PC-3 (cell line): ENCODE results near the gene HDAC9. TPM values are rescaled to one million over a fixed set of nuclear protein-coding genes. Genes with fewer than 3 reads are reported as not detected.

Source experiments
- ATAC-seq: fragments of 200-7000 bp; cut with Tn5 transposase; 2 replicates; pipeline ENCODE4 v1.9.1; 2020; ENCODE audit warnings: mild to moderate bottlenecking, moderate library complexity
- BruUV-seq: library from RNA; stranded (reverse); fragments of 400-500 nt; replicated peaks from 2 replicates; lab custom pipeline; 2021; lab: Mats Ljungman, UMichigan
- CTCF ChIA-PET: fragments of 300-600 bp; sonication (Branson Sonifier 250); formaldehyde crosslinking; loops from one replicate; lab custom pipeline; 2022; ENCODE audit warnings: antibody characterized with exemption; lab: Charles Lee
- POLR2A ChIA-PET: fragments of 300-600 bp; sonication (Branson Sonifier 250); formaldehyde crosslinking; loops from one replicate; lab custom pipeline; 2022; ENCODE audit warnings: antibody characterized with exemption; ENCODE audit not compliant: unreplicated experiment; lab: Charles Lee
- DNase-seq: peaks from one replicate; pipeline ENCODE4 v3.0.0-alpha.2; 2015
- H2AFZ ChIP-seq: fragments of 300-600 bp; sonication (generic); 2 replicates; pipeline ENCODE4 v1.6.0; 2016; ENCODE audit warnings: antibody characterized with exemption, low read length
- H3F3A ChIP-seq: fragments of 300-600 bp; sonication (generic); one replicate; pipeline ENCODE4 v1.6.0; 2017; ENCODE audit warnings: antibody characterized with exemption, low read length, control low read depth, mild to moderate bottlenecking; ENCODE audit not compliant: unreplicated experiment
- H3K27ac ChIP-seq: fragments of 300-600 bp; sonication (generic); 2 replicates; pipeline ENCODE4 v1.5.1; 2016; ENCODE audit warnings: mild to moderate bottlenecking, low read length
- H3K27me3 ChIP-seq: fragments of 300-600 bp; sonication (generic); 2 replicates; pipeline ENCODE4 v1.6.1; 2016; ENCODE audit warnings: low read length, mixed read lengths
- H3K36me3 ChIP-seq: fragments of 300-600 bp; sonication (generic); 2 replicates; pipeline ENCODE4 v1.6.1; 2016; ENCODE audit warnings: low read depth, mixed run types, low read length, mixed read lengths
- H3K4me1 ChIP-seq: fragments of 300-600 bp; sonication (generic); 2 replicates; pipeline ENCODE4 v1.5.1; 2016; ENCODE audit warnings: low read length; ENCODE audit not compliant: insufficient read depth
- H3K4me2 ChIP-seq: fragments of 300-600 bp; sonication (generic); 2 replicates; pipeline ENCODE4 v1.6.0; 2016; ENCODE audit warnings: low read length
- H3K4me3 ChIP-seq: fragments of 300-600 bp; sonication (generic); 2 replicates; pipeline ENCODE4 v1.5.1; 2016; ENCODE audit warnings: mild to moderate bottlenecking, low read length, mixed read lengths
- H3K79me2 ChIP-seq: fragments of 300-600 bp; sonication (generic); 2 replicates; pipeline ENCODE4 v1.6.1; 2017; ENCODE audit warnings: low read length, mixed read lengths
- H3K9ac ChIP-seq: fragments of 300-600 bp; sonication (generic); 2 replicates; pipeline ENCODE4 v1.6.0; 2016; ENCODE audit warnings: mild to moderate bottlenecking, low read length
- H3K9me2 ChIP-seq: fragments of 300-600 bp; sonication (generic); replicated peaks from 2 replicates; pipeline ENCODE4 v1.6.1; 2016; ENCODE audit warnings: mixed run types, low read length, mixed read lengths
- H3K9me3 ChIP-seq: fragments of 300-600 bp; sonication (generic); 2 replicates; pipeline ENCODE4 v1.6.1; 2016; ENCODE audit warnings: low read length, mixed read lengths
- H4K20me1 ChIP-seq: fragments of 300-600 bp; sonication (generic); 2 replicates; pipeline ENCODE4 v1.6.1; 2016; ENCODE audit warnings: low read length, mixed read lengths
- EZH2 ChIP-seq: fragments of 300-600 bp; sonication (generic); IDR thresholded peaks from one replicate; pipeline ENCODE4 v1.6.1; 2017; ENCODE audit warnings: antibody characterized with exemption, mild to moderate bottlenecking, low read length; ENCODE audit not compliant: unreplicated experiment
- EZH2phosphoT487 ChIP-seq: fragments of 300-600 bp; sonication (generic); IDR thresholded peaks from 2 replicates; pipeline ENCODE4 v1.6.1; 2018; ENCODE audit warnings: mild to moderate bottlenecking, antibody characterized with exemption, low read length, borderline replicate concordance
- intact Hi-C: fragments of 100-400 bp; cut with micrococcal nuclease; formaldehyde crosslinking; loops from 2 replicates; pipeline ENCODE4 v1.9.0; 2023
- total RNA-seq: library from RNA; depleted of rRNA; stranded (reverse); fragments of >200 nt; gene quantifications from 2 replicates; pipeline ENCODE4 v1.2.3, GENCODE V29; 2014
- TF ChIP-seq, protein P1 (sequence below): fragments of 300-600 bp; sonication (generic); conservative IDR thresholded peaks from 2 replicates; pipeline ENCODE4 v1.5.1; 2017; ENCODE audit warnings: antibody characterized with exemption, low read depth, mild to moderate bottlenecking, low read length

The HDAC9 gene
- total RNA-seq, 1 experiment from 2014 or later: 7.8 TPM

DNA sequence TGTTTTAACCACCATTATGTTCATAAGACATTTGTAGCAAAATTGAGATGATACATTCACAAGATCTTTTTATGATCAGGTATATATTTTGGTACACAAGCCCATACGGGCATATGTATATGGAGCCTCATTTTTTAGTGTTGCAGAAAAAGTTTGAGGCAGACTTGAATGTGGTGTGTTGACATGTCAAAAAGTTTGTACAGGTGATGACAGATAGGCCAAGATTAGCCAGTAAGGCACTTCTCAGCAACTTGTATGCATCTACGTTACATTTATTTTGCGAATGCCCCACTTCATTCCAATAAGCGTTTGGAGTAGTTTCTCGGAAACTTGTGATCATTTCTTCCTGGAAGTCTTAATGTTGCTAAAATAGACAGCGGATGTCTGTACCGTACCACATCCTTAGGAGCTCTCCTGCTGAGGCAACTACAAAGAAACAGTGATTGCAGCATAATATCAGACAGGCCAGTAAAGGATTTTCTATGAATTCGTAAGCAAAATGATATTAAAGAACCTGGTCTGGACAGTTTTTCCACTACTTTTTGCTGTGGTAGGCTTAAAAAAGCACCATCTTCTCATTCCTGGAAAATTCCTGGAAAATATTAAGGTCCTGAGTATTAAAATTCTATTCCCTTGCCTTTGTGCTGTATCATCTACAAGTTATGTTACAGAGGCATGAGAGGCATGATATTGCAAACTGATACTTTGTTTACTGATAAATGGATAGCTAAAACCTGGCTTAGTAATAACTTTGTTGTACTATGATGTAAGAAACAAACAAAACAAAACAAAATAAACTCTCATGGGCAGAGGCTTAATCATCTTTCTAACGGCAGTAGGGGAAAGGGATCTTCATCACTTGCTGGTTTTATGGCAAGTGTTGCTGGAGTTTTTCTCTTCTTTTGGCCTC is 153.6 kb downstream of the HDAC9 start:
- Histone ChIP-seq H3K4me3 (no peak overlapping the region), H4K20me1 (no peaks in the 10 kb centered on the region), H3K4me1 (peaks cover 4% of the 10 kb centered on the region; the same call in 1 of the 2 replicates), H2AFZ (no peak overlapping the region), H3K79me2 (no peaks in the 10 kb centered on the region), H3K9me2 (no peaks in the 10 kb centered on the region), H3K36me3 (no peaks in the 10 kb centered on the region), H3K9ac (no peak overlapping the region), H3K27ac (no peak overlapping the region), H3K9me3 (no peaks in the 10 kb centered on the region), H3K27me3 (no peaks in the 10 kb centered on the region), H3K4me2 (no peak overlapping the region), H3F3A (no peaks in the 10 kb centered on the region)
- ATAC-seq: no peak
- intact Hi-C loops: no loop called here
- peak; percentile 23 for DNase-seq
- BruUV-seq: no TSS peak
- no peak for TF ChIP-seq EZH2phosphoT487
- TF ChIP-seq, protein P1, sequence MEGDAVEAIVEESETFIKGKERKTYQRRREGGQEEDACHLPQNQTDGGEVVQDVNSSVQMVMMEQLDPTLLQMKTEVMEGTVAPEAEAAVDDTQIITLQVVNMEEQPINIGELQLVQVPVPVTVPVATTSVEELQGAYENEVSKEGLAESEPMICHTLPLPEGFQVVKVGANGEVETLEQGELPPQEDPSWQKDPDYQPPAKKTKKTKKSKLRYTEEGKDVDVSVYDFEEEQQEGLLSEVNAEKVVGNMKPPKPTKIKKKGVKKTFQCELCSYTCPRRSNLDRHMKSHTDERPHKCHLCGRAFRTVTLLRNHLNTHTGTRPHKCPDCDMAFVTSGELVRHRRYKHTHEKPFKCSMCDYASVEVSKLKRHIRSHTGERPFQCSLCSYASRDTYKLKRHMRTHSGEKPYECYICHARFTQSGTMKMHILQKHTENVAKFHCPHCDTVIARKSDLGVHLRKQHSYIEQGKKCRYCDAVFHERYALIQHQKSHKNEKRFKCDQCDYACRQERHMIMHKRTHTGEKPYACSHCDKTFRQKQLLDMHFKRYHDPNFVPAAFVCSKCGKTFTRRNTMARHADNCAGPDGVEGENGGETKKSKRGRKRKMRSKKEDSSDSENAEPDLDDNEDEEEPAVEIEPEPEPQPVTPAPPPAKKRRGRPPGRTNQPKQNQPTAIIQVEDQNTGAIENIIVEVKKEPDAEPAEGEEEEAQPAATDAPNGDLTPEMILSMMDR: no peak
- TF ChIP-seq EZH2: no peak
- ChIA-PET POLR2A (no interaction called here), CTCF (no interaction called here)

DNA sequence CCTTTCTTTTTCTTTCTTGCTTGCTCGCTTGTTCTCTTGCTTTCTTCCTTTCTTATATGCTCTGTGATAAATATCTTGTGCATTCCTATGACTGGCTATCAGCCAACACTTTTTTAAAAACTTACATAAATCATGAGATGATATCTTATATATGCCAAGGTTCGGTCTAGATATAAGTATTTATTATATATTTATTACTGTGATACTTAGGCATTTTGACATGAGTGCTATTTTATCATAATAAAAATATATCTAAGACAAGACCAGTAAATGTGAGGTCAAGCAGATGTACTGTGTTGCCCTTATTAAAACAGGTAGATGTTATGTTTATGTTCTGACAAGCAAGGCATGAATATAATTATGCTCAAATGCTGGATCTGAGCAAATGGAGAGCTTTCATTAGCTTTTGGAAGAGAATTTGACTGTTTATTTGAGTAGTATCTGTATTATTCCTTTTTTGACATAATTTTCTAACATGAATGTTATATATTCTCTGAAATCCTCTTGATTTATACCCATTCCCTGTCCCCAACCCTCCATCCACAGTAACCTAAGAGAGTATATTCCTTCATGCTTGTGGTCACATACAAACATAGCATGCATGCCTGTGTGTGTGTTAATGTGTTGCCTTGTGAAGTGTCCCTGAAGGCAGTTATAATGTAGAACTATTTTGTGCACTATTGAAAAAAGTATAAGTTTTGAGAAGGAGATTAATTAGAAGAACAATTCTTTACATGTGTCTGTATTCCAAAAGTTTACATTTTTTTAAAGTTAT is 158.0 kb downstream of the HDAC9 start:
- intact Hi-C loops: no loop called here
- no peaks in the 10 kb centered on the region for H4K20me1 ChIP-seq
- no TSS peak for BruUV-seq
- no peaks in the 10 kb centered on the region for H3K9me2 ChIP-seq
- H3K9ac ChIP-seq: no peak overlapping the region
- ChIA-PET POLR2A (no interaction called here), CTCF (no interaction called here)
- DNase-seq (no peak), ATAC-seq (no peak)
- H2AFZ ChIP-seq: no peak overlapping the region
- no peak overlapping the region for H3K27ac ChIP-seq
- no peaks in the 10 kb centered on the region for H3F3A ChIP-seq
- H3K4me3 ChIP-seq: no peak overlapping the region
- no peaks in the 10 kb centered on the region for H3K79me2 ChIP-seq
- TF ChIP-seq EZH2phosphoT487 (no peak), EZH2 (no peak)
- TF ChIP-seq, protein P1: no peak
- no peaks in the 10 kb centered on the region for H3K36me3 ChIP-seq
- no peak overlapping the region for H3K4me2 ChIP-seq
- no peaks in the 10 kb centered on the region for H3K27me3 ChIP-seq
- peaks cover 4% of the 10 kb centered on the region; the same call in 1 of the 2 replicates for H3K4me1 ChIP-seq
- no peaks in the 10 kb centered on the region for H3K9me3 ChIP-seq
